Bronchial epithelial cell (primary cell): Measurements from ENCODE around the gene SGPL1. TPM values are rescaled to one million over a fixed set of nuclear protein-coding genes. Genes with fewer than 3 reads are reported as not detected.

Source experiments
- DNase-seq: peaks from one replicate; pipeline ENCODE4 v3.0.0-alpha.2; 2010; ENCODE audit warnings: low read depth
- FAIRE-seq: peaks from 2 replicates; lab custom pipeline; 2011; peaks lifted over from hg19 to GRCh38; lab: Jason Lieb, UNC
- H3K27me3 ChIP-seq: 2 replicates; pipeline ENCODE4 v1.5.1; 2011; ENCODE audit warnings: low read length; ENCODE audit not compliant: control insufficient read depth, insufficient read depth
- H3K36me3 ChIP-seq: 2 replicates; pipeline ENCODE4 v1.5.1; 2011; ENCODE audit warnings: low read length; ENCODE audit not compliant: control insufficient read depth, insufficient read depth
- H3K4me3 ChIP-seq: 2 replicates; pipeline ENCODE4 v1.5.1; 2011; ENCODE audit warnings: mild to moderate bottlenecking, low read depth, low read length, control low read depth
- total RNA-seq: library from RNA; depleted of rRNA; stranded (reverse); fragments of >200 nt; gene quantifications from 2 replicates; pipeline ENCODE4 v1.2.1, GENCODE V29; 2014
- TF ChIP-seq, protein P1 (sequence below): IDR thresholded peaks from 2 replicates; pipeline ENCODE4 v1.5.1; 2011; ENCODE audit warnings: mild to moderate bottlenecking, moderate library complexity, low read length, control low read depth, inconsistent platforms; ENCODE audit not compliant: insufficient read depth, severe bottlenecking

SGPL1 gene
- total RNA-seq, 1 donor from 2014 or later: 82.9 TPM

DNA sequence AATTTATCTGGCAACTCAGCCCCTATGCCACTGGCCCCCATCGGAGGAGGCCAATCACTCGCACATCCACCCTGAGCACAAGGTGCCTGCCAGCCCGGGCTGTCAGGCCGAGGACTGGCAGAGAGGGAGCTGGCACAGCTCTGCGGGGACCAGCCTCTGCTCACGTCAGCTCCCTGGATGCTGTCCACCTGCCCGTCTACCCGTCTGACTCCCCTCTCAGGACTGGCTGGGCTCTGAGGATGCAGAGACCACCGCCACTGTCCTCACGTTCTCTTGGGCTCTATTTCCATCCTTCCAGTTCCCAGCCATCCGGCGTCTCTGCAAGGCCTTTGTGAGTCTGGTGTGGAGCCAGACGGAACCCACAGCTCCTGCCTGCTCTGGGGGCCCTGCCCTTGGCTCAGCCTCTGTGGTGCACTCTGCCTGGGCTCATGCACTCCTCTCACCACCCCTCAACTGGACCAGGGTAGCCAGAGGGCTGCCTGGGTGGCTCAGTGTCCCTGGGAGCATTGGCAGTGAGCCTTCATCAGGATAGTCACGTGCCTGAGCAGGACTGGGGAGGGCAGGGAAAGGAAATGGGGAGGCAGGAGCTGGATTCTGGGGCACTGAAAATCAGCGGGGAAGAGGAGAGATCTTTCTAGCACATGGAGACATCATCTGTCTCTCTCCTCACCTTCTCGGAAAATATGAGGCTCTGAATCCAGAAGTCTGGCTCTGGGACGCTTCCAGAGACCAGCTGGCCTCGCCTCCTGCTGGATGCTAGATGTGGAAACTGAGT, 110.7 kb downstream of the SGPL1 start:
- FAIRE-seq: no peak
- Histone ChIP-seq H3K27me3 (peaks cover 6% of the 10 kb centered on the region), H3K36me3 (no peaks in the 10 kb centered on the region), H3K4me3 (no peak overlapping the region)
- TF ChIP-seq, protein P1, sequence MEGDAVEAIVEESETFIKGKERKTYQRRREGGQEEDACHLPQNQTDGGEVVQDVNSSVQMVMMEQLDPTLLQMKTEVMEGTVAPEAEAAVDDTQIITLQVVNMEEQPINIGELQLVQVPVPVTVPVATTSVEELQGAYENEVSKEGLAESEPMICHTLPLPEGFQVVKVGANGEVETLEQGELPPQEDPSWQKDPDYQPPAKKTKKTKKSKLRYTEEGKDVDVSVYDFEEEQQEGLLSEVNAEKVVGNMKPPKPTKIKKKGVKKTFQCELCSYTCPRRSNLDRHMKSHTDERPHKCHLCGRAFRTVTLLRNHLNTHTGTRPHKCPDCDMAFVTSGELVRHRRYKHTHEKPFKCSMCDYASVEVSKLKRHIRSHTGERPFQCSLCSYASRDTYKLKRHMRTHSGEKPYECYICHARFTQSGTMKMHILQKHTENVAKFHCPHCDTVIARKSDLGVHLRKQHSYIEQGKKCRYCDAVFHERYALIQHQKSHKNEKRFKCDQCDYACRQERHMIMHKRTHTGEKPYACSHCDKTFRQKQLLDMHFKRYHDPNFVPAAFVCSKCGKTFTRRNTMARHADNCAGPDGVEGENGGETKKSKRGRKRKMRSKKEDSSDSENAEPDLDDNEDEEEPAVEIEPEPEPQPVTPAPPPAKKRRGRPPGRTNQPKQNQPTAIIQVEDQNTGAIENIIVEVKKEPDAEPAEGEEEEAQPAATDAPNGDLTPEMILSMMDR: no peak
- no peak for DNase-seq

DNA sequence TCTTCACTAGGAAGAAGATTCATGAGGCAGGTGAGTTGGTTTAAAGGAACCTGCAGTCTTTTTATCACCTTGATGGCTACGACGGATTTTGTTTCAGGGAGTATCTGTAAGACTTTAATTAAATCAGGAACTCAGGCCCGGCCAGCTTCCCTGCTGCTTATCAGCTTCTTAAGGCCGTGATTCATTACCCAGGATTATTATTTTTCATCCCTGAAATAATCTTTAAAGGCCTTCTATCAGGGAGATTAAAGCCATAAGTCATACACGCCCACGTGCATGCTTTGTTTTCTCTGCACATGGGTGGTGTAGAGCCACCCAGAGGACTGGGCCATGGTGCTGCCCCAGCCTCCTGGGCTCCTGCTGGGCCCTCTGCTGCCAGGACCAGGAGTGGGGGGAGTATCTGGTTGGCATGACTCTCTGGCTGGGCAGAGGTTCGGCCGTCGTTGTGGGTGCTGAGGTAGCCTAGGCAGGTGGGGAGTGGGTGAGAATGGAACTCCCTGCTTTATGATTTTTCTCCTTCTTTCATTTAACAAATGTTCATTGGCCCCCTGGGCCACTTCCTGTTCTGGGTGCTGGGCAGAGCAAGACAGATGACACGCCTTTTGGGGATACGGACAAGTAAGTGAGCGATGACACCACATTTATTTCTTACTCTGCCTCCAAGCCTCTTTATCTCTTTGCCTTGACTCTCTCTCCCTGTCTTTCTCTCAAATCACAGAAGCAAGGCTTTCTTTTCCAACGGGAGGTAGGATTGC, 111.6 kb downstream of the SGPL1 start:
- FAIRE-seq: no peak
- TF ChIP-seq, protein P1: no peak
- DNase-seq: peak; percentile 41
- Histone ChIP-seq H3K4me3 (no peak overlapping the region), H3K36me3 (no peaks in the 10 kb centered on the region), H3K27me3 (peaks cover 6% of the 10 kb centered on the region)

DNA sequence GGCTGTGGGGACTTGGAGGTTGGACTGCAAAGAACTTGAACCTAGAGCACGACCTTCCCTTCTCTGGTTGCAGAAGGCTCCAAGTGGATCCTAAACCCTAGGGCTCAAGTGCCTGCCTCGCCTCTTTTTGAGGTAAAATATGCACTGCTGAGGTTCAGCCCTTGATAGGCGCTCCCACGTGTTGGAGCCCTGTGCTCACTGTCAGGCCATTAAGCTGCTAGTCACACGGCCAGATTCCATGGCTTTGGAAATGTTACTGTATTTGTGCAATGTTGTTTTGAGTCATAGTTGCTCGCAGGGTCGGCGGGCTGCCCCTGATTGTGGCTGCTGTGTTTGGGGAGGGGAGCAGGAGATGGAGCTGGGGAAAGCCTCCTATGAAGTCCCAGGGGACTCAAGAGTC, 112.4 kb downstream of the SGPL1 start:
- no peak overlapping the region for H3K4me3 ChIP-seq
- H3K27me3 ChIP-seq: peaks cover 8% of the 10 kb centered on the region
- FAIRE-seq: peak; percentile 7
- TF ChIP-seq, protein P1: no peak
- H3K36me3 ChIP-seq: no peaks in the 10 kb centered on the region
- DNase-seq: no peak

DNA sequence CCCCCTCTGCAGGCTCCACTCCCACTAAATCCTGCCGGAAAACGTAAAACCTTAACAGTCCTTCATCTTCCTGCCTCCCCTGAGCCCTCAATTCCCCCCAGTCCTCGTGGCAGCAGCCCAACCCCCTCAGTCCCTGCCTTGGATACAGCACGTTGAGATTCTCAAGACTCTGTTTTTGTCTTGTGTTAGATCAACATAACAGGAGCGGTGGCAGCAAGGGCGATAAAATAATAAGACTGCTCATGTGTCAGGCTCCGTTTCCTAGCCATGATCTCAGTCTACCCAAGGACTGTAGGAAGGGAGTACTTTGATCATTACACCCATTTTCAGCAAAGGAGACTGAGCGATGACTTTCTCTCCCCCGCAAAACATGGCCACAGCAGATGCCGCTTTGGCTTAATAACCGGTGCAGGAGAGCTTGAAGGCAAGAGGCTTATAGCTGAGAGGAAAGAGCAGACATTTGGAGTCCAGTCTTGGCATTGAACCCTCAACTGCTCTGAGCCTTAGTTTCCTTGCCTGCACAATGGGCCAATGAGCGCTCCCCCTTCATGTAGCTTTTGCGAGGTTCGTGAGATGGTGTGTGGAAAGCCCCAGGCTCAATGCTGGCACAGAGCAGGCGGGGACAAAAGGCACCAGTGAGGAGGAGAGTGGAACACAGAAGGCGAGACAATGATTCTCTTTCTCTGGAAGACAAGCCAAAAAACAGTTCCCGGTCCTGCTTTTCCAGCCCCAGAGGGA, 114.7 kb downstream of the SGPL1 start:
- FAIRE-seq: peak; percentile 77
- Histone ChIP-seq H3K27me3 (peaks cover 3% of the 10 kb centered on the region), H3K36me3 (no peaks in the 10 kb centered on the region), H3K4me3 (no peak overlapping the region)
- no peak for DNase-seq
- TF ChIP-seq, protein P1: no peak

Other genes starting within 250 kb of the SGPL1 start
- gene PRF1, start 213.2 kb upstream of the SGPL1 start, total RNA-seq: not detected in 2 replicates
- under 0.01 and 0.26 TPM in 2 replicates for gene ADAMTS14, start 143.4 kb upstream of the SGPL1 start, total RNA-seq
- not detected in 2 replicates for gene TBATA, start 30.6 kb upstream of the SGPL1 start, total RNA-seq
- gene PCBD1, start 72.6 kb downstream of the SGPL1 start, total RNA-seq: 16.1 and 31.7 TPM in 2 replicates